ENCODE measurements around the gene FCER2.
A peak's percentile ranks its signal among the peaks of the same experiment; 100 is the strongest.

The FCER2 gene

DNA sequence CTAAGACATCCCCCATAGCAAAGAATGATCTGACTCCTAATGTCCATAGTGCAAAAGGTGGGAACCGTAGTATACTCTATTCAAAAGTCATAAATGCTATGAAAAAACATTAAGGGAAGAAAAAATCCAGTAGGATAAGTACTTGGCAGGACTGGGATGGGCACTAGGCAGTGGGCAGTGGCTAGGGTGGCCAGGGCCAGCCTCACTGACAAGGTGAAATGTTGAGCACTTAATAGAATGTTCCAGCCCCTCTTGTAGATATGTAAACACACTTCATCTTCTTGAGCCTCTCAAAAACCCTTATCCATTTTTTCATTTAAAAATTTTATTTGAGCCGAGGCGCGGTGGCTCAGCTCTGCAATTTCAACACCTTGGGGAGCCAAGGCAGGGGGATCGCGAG lies 31.4 kb upstream of the FCER2 start:
- DNase-seq (ENCODE audit: low spot score), result no peak

DNA sequence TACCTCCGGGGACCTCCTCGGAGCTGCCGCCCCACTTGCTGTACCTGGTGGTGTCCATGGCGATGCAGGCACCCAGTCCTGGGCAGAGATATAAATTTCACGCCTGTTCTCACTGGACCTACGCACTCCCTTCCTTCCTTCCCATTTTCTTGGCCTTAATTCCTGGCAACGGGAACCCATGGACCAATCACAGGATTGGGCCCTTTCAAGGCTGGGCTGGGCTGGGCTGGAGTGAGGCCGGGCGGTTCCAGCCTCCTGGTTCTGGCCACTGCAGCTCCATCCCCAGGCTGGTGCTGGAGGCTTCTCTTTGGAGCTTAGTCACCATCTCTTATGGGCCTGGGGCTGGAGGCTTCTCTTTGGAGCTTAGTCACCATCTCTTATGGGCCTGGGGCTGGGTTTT lies 30.1 kb upstream of the FCER2 start, which contains the start of gene CLEC4G:
Gene CLEC4G, minus strand, starts transcription at position 66 of the 400 bp plus-strand sequence. Its CDS starts 8 bp downstream, at position 58.
- no peak for DNase-seq (ENCODE audit: low spot score)

DNA sequence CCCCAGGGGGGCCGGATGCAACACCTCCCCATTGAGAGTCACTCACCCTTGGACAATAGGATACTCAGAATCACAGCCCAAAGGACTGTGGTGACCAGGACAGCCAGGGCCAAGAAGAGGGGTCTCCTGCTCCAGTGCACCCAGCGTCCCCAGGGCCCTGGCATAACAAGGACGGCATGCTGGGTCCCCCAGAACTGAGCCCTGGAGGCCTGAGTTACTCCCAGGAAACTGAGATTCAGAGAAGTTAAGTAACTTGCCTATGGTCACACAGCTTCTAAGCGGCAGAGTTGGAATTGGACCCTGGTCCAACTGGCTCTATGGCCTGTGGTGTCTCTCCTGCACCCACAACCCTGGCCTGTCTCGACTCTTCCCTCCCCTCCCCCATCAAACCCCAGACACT lies 29.7 kb upstream of the FCER2 start:
- no peak for DNase-seq (ENCODE audit: low spot score)

DNA sequence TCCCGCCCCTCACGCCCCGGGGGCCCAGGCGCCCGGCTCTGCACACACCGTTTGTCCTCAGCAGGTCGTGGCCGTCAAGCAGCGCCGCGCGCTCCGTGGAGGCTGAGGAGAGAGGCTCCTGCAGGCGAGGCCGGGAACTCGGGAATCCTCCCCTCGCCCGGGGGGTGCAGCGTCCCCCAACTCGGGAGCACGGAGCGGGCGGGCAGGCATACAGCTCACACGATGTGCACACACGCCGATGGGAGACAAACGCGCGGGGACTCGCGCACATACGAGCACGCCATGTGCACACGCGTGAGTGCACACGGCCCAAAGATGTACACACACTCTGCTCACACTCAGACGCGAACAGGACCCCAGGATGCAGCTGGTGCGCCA lies 29.3 kb upstream of the FCER2 start:
- DNase-seq (ENCODE audit: low spot score), result no peak

DNA sequence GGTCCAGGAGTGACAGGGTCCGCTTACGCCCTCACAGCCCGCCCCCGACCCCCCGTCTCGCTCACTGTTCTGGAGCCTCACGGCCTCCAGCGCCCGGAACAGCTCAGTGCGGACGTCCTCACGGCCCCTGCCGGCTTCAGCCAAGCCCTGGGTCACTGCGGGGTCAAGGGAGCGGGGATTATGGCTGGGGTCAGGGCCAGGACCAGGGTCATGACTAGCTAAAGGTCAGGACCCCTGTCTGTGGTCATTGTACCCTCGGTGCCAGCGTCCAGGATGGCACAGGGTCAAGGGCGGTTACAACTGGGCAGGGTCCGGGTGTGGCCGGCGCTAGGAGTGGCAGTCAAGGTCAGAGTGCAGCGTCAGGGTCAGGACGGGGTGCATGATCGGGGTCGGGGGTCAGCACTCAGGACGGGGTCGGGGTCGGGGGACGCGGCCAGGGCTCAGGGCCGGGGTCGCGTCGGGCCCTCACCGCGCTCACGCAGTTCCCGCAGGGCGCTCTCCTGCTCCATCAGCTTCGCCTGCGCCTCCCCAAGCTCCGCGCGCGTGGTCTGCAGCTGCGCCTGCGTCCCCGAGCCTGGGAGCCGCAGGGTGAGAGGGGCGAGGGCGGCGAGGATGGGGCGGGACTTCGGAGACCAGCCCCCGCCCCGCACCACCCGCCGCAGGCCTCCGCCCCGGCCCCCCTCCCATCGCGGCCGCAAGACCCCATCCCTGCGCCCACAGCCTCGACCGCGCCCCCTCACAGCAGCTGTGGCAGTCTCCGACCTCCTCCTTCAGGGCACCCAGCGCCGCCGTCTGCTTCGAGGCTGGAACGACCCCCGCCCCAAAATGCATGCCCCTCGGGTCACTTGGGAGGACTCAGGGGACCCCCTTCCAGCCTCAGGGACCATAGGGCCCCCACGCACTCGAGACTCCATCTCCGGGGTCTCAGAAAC lies 28.6 kb upstream of the FCER2 start:
- no peak for DNase-seq (ENCODE audit: low spot score)

DNA sequence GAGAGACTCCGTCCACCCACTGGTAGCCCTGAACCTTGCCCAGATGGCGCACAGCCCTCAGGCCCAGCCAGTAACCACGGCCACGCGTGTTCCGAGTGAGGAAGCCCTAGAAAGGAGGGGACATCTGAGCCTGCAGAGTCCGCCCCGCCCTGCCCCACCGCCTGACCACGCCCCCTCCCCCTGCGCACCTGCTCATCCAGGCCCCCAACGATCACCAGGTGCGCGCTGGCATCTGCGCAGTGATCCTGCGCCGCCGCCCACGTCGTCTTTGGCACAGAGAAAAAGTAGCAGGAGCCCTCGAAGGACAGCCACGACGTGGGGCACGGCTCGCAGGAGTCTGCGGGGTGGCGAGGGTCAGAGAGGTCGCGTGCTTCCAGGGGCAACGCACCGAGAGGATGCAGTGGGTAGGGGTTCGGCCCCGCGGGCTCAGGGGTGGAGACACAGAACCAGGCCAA lies 27.9 kb upstream of the FCER2 start:
- DNase-seq (ENCODE audit: low spot score), result no peak

DNA sequence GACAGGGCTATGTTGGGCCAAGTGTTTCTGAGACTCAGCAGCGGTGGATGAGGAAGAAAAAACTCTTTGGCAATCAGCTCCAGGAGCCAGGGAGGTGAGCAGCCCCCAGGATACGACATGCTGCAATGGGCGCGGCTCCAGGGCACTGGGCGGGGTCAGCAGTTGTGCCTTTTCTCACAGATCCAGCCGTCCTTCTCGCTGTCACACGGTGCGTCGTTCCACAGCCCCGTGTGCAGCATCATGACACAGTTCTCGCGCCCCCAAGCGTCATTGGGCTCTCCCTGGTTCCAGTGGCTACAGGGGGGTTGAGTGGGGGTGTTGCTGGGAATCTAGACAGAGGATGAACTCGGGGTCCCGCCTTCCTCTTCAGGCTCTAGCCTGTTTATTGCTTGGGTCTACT lies 27.3 kb upstream of the FCER2 start:
- DNase-seq (ENCODE audit: low spot score), result no peak

DNA sequence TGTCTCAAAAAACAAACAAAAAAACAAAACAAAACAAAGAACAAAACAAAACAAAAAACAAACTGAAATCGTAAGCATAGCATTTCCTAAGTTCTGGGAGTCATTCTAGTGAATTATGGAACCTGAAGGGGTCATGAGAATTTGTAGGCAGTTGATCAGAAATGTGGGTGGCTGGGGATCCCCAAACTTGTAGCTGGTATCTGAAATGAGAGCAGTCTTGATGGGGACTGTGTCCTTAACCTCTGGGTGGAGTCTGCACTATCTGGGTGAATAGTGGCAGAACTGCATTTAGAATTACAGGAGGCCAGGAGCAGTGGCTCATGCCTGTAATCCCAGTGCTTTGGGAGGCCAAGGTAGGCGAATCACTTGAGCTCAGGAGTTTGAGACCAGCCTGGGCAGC lies 23.9 kb upstream of the FCER2 start:
- no peak for DNase-seq (ENCODE audit: low spot score)

DNA sequence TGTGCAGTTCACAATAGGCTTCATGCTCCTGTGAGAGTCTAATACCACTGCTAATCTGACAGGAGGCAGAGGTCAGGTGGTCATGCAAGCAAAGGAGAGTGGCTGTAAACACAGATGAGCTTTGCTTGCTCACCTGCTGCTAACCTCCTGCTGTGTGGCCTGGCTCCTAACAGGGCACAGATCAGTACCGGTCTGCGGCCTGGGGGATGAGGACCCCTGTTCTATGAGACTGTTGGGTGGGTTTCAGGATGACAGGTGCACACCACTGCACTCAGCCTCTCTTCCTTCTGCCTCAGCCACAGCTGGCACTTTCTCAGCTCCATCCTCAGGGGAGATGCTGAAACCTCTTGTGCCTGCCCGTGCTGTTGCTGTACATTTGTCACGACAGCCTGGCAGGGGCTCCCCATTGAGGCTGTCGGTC lies 20.3 kb upstream of the FCER2 start:
- DNase-seq (ENCODE audit: low spot score), result no peak

DNA sequence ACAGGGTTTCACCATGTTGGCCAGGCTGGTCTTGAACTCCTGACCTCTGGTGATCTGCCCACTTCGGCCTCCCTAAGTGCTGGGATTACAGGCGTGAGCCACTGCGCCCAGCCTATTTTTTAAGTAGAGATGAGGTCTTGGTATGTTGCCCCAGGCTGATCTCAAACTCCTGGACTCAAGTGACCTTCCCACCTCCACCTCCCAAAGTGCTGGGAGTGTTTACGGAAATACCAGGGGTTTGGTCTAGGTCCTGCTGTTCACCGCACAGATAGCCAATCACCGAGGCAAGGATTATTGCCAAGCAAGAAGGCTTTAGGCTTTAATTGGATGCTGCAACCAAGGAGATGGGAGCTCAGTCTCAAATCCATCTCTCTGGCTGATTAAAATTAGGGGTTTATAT lies 18.4 kb upstream of the FCER2 start:
- no peak for DNase-seq (ENCODE audit: low spot score)

DNA sequence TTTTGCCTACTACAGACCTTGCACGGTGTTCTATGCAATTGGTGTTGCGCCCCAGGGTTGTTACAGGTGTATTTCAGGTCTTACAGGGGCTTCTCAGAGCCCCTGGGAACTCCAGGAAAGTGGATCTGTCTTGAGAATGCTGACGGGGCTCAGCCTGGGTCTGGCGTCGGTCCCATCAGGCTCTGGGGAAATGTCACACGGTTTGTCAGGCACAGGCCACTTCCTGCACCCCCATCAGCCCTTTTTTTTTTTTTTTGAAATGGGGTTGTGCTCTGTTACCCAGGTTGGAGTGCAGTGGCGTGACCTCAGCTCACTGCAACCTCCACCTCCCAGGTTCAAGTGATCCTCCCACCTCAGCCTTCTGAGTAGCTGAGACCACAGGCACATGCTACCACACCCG lies 16.7 kb upstream of the FCER2 start:
- DNase-seq (ENCODE audit: low spot score), result no peak

DNA sequence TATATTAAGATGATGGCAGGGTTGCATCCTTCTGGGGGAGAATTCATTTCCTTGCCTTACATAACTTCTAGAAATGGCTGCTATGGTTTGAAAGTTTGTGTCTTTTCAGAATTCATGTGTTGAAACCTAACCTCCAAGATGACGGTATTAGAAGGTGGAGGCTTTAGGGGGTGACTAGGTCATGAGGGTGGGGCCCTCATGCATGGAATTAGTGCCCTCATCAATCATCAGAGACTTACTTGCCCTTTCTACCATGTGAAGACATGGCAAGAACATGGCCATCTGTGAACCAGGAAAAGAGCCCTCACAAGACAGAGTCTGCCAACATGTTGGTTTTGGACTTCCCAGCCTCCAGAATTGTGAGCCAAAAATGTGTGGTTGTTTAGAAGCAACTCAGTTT lies 14.8 kb upstream of the FCER2 start:
- no peak for DNase-seq (ENCODE audit: low spot score)

DNA sequence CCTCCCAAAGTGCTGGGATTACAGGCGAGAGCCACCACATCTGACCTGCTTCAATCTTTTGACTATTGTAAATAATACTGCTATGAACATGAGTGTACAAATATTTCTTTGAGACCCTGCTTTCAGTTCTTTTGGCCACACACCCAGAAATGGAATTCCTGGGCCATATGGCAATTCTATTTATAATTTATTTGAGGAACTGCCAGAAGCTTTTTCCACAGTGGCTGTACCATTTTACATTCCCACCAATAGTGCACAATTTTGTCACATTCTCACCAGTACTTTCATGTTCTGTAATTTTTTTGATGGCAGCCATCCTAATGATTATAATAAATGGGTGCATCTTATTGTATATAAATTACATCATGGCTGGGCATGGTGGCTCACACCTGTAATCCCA lies 13.7 kb upstream of the FCER2 start:
- no peak for DNase-seq (ENCODE audit: low spot score)

DNA sequence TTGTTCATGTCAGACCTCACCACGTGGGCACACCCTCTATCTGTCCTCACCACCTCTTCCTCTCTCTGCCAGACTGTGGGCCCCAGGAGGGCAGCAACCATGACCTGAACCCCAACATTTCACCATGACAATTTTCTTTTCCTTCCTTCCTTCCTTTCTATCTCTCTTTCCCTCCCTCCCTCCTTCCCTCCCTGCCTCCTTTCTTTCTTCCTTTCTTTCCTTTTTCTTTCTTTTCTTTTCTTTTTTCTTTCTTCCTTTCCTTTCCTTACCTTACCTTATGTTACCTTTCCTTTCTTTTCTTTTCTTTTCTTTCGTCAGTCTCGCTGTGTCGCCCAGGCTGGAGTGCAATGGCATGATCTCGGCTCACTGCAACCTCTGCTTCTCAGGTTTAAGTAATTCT lies 8.7 kb upstream of the FCER2 start:
- DNase-seq (ENCODE audit: low spot score), result no peak

DNA sequence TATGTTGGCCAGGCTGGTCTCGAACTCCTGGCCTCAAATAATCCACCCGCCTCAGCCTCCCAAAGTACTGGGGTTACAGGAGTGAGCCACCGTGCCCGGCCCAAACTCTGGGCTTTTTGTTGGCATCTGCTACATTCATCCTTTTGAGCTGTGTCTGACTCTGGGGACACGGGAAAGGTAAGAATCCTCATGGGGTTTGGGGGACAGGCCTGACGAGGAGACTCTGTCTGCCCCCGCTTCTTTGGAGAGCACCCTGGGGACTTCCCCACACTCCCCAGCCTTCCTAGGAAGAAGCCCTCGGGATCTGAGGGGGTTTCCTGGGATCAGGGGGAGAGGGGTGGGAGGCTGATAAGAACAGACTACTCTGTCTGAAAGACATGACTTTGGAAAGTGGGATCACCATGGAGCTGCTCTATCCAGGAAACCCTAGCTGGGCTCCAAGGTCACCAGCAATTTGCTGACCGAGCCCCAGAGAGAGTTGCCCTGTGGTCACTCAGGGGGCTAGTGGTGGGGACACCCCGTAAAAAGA lies 8.1 kb upstream of the FCER2 start:
- DNase-seq (ENCODE audit: low spot score), result no peak

DNA sequence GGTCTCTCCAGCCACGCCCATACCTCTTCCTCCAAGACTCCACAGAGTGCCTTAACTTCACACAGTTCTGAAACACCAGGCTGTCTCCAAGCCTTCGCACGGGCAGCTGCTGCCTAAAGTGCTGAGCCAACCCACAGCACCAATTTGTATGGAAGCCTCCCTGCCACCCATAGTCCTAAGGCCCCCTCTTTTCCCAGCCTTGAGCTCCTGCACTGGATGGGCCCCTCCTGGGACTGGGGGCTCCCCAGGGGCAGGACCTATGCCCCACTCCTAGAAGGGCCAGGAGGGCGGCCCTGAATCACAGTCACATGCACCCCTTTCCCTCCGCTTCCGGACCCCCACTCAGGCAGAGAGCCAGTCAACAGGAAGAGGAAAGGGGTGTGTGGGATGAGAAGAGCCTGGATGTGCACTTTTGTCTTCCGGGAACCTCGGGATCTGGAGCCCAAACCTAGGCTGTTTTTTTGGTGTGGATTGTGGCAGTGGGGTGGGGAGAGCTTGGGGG lies 5.1 kb upstream of the FCER2 start:
- no peak for DNase-seq (ENCODE audit: low spot score)

DNA sequence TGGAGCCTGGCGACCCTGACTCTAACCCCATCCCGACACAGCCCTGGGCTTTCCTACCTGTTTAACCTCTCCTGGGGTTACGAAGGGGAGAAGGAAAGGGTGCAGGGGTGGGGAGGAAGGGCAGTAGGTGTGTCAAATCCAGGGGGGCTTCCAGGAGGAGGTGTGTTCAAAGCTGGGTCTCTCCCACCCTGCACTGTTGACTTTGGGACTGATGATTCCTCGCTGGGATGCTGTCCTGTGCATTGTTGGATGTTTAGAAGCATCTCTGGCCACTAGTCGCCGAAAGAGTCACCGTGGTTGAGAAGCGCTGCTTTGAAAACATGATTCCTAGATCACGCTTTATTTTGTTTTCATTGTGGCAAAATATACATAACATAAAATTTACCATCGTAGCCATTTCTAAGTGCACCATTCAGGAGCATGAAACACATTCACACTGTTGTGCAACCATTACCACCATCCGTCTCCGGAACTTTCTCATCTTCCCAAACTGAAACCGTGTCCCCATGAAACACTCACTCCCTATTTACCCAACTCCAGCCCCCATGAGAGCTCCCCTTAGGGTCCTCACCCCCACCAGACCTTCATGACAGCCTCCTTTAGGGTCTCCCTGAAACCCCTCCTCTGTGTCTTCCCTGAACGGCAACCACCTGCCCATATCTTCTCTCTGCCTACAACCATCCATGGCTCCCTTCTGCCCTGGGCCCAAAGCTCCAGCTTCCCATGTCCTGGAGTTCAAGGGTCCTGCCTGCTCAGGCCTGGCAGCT lies 4.4 kb upstream of the FCER2 start:
- DNase-seq (ENCODE audit: low spot score), result no peak

DNA sequence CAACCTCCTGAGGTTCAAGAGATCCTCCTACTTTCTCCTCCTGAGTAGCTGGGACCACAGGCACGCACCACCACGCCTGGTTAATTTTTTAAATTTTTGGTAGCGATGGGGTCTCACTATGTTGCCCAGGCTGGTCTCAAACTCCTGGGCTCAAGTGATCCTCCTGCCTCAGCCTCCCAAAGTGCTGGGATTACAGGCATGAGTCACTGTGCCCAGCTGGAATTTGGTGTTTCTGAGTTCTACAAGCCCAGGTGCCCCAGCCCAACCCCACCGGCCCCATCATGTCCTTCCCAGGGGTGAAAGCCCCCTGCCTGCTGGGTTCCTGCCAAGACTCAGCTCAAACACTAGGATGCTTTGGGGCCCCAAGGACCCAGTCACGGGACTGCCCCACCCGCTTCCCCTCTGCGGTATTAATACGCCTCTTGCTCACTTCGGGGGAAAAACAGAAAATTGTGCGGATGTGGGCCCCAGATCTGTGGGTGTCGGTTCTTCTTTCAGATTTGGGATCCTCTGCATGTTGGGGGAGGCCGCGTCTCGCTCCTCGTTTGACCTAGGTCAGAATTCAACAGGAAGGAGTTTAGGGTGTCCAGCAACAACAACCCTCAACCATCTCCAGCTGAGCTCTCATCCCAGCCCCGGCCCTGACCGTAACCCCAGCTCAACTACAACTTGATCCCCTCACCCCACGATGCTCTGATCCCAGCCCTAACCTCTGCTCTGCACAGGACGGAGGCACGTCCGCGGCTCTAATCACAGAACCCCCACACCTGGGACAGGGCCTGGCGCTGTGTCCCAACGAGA lies 3.7 kb upstream of the FCER2 start:
- peak; percentile 57 for DNase-seq (ENCODE audit: low spot score)

DNA sequence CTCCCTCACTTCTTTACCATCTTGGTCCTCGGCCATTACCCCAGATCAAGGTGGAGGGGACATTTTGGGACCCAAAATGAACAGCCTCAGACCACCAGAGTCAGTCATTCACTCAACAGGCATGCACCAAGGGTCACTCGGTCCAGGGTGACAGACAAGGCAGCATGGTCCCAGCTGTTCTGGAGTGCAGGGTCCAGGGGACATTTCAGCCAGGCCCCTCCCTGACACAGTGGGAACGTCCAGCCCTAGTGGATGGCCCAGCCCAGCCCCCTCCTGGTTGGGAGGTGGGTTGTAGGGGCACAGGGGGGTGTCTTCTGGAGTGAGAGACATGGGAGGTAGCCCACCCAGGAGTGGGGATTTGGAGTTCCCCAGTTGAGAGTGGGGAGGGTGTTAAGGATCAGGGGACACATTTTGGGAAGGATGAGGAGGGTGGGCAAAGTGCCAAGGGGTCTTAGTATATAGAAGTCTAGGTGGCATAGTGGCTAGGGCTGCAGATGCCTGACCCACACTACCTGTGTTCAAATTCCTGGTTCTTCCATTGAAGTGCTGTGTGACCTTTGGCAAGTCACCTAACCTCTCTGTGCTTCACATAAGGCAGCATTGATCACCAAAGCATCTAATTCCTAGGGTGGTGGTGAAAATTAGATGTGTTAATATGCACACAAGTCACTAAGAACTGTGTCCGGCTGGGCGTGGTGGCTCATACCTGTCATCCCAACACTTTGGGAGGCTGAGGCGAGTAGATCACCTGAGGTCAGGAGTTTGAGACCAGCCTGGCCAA lies 2.5 kb upstream of the FCER2 start:
- DNase-seq (ENCODE audit: low spot score), result no peak

DNA sequence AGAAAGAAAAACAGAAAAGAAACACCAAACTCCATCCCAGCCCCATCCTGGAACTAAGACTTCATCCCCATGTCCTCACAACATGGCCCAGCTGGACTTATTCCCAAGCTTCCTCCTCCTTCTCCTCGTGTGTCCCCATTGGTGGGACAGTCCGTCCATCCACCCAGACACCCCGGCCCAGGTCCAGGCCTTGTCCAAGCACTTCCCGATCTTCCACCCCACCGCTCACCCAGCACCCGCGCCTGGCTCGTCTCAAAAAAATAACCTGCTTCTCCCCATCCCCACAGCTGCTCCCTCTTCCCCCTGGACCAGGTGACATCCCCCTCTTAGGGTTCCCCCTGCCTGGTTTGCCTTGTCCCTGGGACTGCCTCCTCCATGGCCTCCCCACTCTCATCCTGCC lies 1.4 kb upstream of the FCER2 start:
- DNase-seq (ENCODE audit: low spot score), result no peak

DNA sequence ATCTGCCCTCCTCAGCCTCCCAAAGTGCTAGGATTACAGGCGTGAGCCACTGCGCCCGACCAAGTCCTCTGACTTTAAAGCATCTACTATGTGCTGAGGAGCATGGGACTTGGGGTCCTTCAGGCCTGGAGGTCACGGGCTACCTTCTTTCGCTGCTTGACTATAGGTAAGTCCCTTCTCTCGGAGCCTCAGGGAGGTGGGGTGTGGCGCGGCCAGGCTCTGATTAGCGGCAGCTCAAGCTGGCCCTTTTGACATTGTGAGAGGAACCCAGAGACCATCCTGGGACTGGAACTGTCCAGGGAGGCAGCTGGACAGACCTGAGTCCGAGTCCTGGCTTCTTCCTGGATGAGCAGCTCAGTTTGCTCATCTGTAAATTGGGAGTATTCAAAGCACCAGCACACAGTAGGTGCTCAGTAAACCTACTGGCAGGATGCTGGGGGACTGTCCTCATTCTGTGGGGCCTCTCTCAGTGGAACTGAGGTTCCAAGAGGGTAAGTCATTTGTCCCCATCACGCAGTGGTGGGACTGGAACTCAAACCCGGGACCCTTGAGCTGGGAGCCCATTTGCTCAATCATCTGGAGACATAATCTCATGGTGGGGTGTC lies 780 bp downstream of the FCER2 start:
- DNase-seq (ENCODE audit: low spot score), result no peak
